ENCODE measurements around the gene EIF1. TPM values are rescaled to one million over a fixed set of nuclear protein-coding genes. Genes with fewer than 3 reads are reported as not detected.
A peak's percentile ranks its signal among the peaks of the same experiment; 100 is the strongest.

Gene EIF1
- total RNA-seq, 2 donors from 2014 or later: 526 to 573 TPM

- Histone ChIP-seq H3K9me3 (ENCODE audit: control insufficient read depth, low read length) (no peaks in the 10 kb centered on the region), H3K9ac (ENCODE audit: extremely low read depth, low read length, poor library complexity, severe bottlenecking) (no peak overlapping the region), H3K27me3 (ENCODE audit: control insufficient read depth, insufficient read depth, low read length, poor library complexity, severe bottlenecking) (no peaks in the 10 kb centered on the region), H3K4me1 (ENCODE audit: control insufficient read depth, insufficient read depth, low read length) (no peaks in the 10 kb centered on the region), H3K27ac (ENCODE audit: low read depth, low read length) (no peak overlapping the region), H3K4me3 (ENCODE audit: low read length) (no peak overlapping the region), H3K36me3 (ENCODE audit: control insufficient read depth, insufficient read depth, low read length) (no peaks in the 10 kb centered on the region)
- TF ChIP-seq CTCF (conservative IDR thresholded peaks at IDR 0.05): no peak
- Mint-ChIP-seq H3K27ac (no peak overlapping the region), H3K27me3 (ENCODE audit: insufficient read depth) (peaks cover 4% of the 10 kb centered on the region), H3K9me3 (no peaks in the 10 kb centered on the region), H3K4me3 (no peak overlapping the region), H3K4me1 (no peaks in the 10 kb centered on the region), H3K36me3 (ENCODE audit: low read depth) (no peaks in the 10 kb centered on the region)
- DNase-seq: peak; percentile 48
- 89 to 96% methylated on average over 10 to 16 of the region's 16 CpGs for WGBS, 2 experiments (ENCODE audit: insufficient coverage in 1 of 2, insufficient read length in 1 of 2)
Measured at GRCh38 chr17:41657176-41657754, 31.4 kb upstream of the EIF1 start.

- Mint-ChIP-seq H3K9me3 (no peaks in the 10 kb centered on the region), H3K27ac (no peak overlapping the region), H3K4me1 (no peaks in the 10 kb centered on the region), H3K4me3 (no peak overlapping the region), H3K36me3 (ENCODE audit: low read depth) (no peaks in the 10 kb centered on the region), H3K27me3 (ENCODE audit: insufficient read depth) (peaks cover 6% of the 10 kb centered on the region)
- 91% methylated on average over 8 to 12 of the region's 12 CpGs for WGBS, 2 experiments (ENCODE audit: insufficient coverage in 1 of 2, insufficient read length in 1 of 2)
- no peak for DNase-seq
- Histone ChIP-seq H3K27me3 (ENCODE audit: control insufficient read depth, insufficient read depth, low read length, poor library complexity, severe bottlenecking) (no peaks in the 10 kb centered on the region), H3K27ac (ENCODE audit: low read depth, low read length) (no peak overlapping the region), H3K9me3 (ENCODE audit: control insufficient read depth, low read length) (no peaks in the 10 kb centered on the region), H3K4me3 (ENCODE audit: low read length) (no peak overlapping the region), H3K9ac (ENCODE audit: extremely low read depth, low read length, poor library complexity, severe bottlenecking) (no peak overlapping the region), H3K4me1 (ENCODE audit: control insufficient read depth, insufficient read depth, low read length) (no peaks in the 10 kb centered on the region), H3K36me3 (ENCODE audit: control insufficient read depth, insufficient read depth, low read length) (no peaks in the 10 kb centered on the region)
- no peak for TF ChIP-seq CTCF (conservative IDR thresholded peaks at IDR 0.05)
Measured at GRCh38 chr17:41657936-41658335, 30.7 kb upstream of the EIF1 start.

GRCh38 chr17:41658846-41659245 is 29.8 kb upstream of the EIF1 start:
- no peak overlapping the region for H3K27ac ChIP-seq (ENCODE audit: low read depth, low read length)
- peaks cover 7% of the 10 kb centered on the region for H3K27me3 ChIP-seq (ENCODE audit: control insufficient read depth, insufficient read depth, low read length, poor library complexity, severe bottlenecking)
- no peaks in the 10 kb centered on the region for H3K4me1 ChIP-seq (ENCODE audit: control insufficient read depth, insufficient read depth, low read length)
- 79 to 97% methylated on average over 3 to 5 of the region's 5 CpGs for WGBS, 2 experiments (ENCODE audit: insufficient coverage in 1 of 2, insufficient read length in 1 of 2)
- no peak overlapping the region for H3K4me3 ChIP-seq (ENCODE audit: low read length)
- no peak overlapping the region for H3K9ac ChIP-seq (ENCODE audit: extremely low read depth, low read length, poor library complexity, severe bottlenecking)
- peak; percentile 50 for DNase-seq
- Mint-ChIP-seq H3K27me3 (ENCODE audit: insufficient read depth) (peaks cover 15% of the 10 kb centered on the region), H3K4me3 (no peak overlapping the region), H3K4me1 (no peaks in the 10 kb centered on the region), H3K36me3 (ENCODE audit: low read depth) (no peaks in the 10 kb centered on the region), H3K9me3 (no peaks in the 10 kb centered on the region), H3K27ac (no peak overlapping the region)
- H3K9me3 ChIP-seq (ENCODE audit: control insufficient read depth, low read length): no peaks in the 10 kb centered on the region
- no peak for TF ChIP-seq CTCF (conservative IDR thresholded peaks at IDR 0.05)
- H3K36me3 ChIP-seq (ENCODE audit: control insufficient read depth, insufficient read depth, low read length): no peaks in the 10 kb centered on the region

Measured in endodermal cell (in vitro differentiated cells).